ENCODE data around the gene VPS11. TPM values are rescaled to one million over a fixed set of nuclear protein-coding genes. Genes with fewer than 3 reads are reported as not detected.
"Not testable (repeated sequence)": the region's sequence is repeated elsewhere in the genome, so short reads cannot be mapped to it uniquely, and the experiment has no call there.

Gene VPS11
- total RNA-seq, 2 donors from 2014 or later, result 17.6 to 50.1 TPM

GRCh38 chr11:119101759-119102423, 34.3 kb downstream of the VPS11 start, which contains the start of gene DPAGT1:
Gene DPAGT1 (minus strand): TSS chr11:119101853. CDS start chr11:119101655, 198 bp downstream.
- peak; percentile 90 to 97 (median 94) for DNase-seq
- no peaks in the 10 kb centered on the region for H3K27me3 ChIP-seq
- H3K27ac ChIP-seq, result peak within 1 kb of the TSS; percentile 78 to 96 (median 92)
- peak; percentile 94 for ATAC-seq
- 0% methylated on average over 32 of the region's 32 CpGs for WGBS, 2 donors
- peaks cover 29% of the 10 kb centered on the region for H3K4me1 ChIP-seq
- intact Hi-C loops (cut with DNase I), result no loop called here
- peak within 1 kb of the TSS; percentile 65 to 79 for H3K4me3 ChIP-seq
- no peaks in the 10 kb centered on the region for H3K9me3 ChIP-seq
- TF ChIP-seq POLR2A (IDR thresholded peaks at IDR 0.05) (peak in 2 of 3 donors; percentile 59 to 66), CTCF (IDR thresholded peaks at IDR 0.05) (peak in 1 of 7 experiments; percentile 7)
- peaks cover 0 to 12% of the 10 kb centered on the region in 2 donors for H3K36me3 ChIP-seq (replicated peaks in 1 of 2; ENCODE audit: insufficient read depth in 1 of 2, low read depth in 2 of 2)

GRCh38 chr11:119103161-119103664, 35.6 kb downstream of the VPS11 start:
- intact Hi-C loops (cut with DNase I); H3K27me3 ChIP-seq; DNase-seq; ATAC-seq; H3K36me3 ChIP-seq (replicated peaks in 1 of 2; ENCODE audit: insufficient read depth in 1 of 2, low read depth in 2 of 2); H3K4me3 ChIP-seq; H3K9me3 ChIP-seq: not testable (repeated sequence)
- 85 to 91% methylated on average over 14 to 18 of the region's 18 CpGs for WGBS, 2 donors
- peaks cover 33% of the 10 kb centered on the region for H3K4me1 ChIP-seq
- H3K27ac ChIP-seq, result peak overlapping the region; percentile 85 to 96 (median 92)

- H3K27ac ChIP-seq, result no peak overlapping the region
- no peaks in the 10 kb centered on the region for H3K27me3 ChIP-seq
- no peaks in the 10 kb centered on the region for H3K9me3 ChIP-seq
- no peak overlapping the region for H3K4me3 ChIP-seq
- H3K4me1 ChIP-seq, result peaks cover 39% of the 10 kb centered on the region
- intact Hi-C loops (cut with DNase I), result no loop called here
- 52 to 58% methylated on average over 4 of the region's 4 CpGs for WGBS, 2 donors
- no peaks in the 10 kb centered on the region for H3K36me3 ChIP-seq (replicated peaks in 1 of 2; ENCODE audit: insufficient read depth in 1 of 2, low read depth in 2 of 2)
- DNase-seq (no peak), ATAC-seq (no peak)
- no peak for TF ChIP-seq POLR2A (IDR thresholded peaks at IDR 0.05)
- no peak for TF ChIP-seq CTCF (IDR thresholded peaks at IDR 0.05)
Observed at GRCh38 chr11:119103793-119104192, 36.2 kb downstream of the VPS11 start.

- ATAC-seq (peak; percentile 89), DNase-seq (peak; percentile 88 to 94 (median 91))
- peaks cover 0 to 6% of the 10 kb centered on the region in 2 donors for H3K36me3 ChIP-seq (replicated peaks in 1 of 2; ENCODE audit: insufficient read depth in 1 of 2, low read depth in 2 of 2)
- H3K4me1 ChIP-seq, result peaks cover 35% of the 10 kb centered on the region
- intact Hi-C loops (cut with DNase I), result no loop called here
- H3K9me3 ChIP-seq, result no peaks in the 10 kb centered on the region
- peak within 1 kb of the TSS; percentile 49 to 78 (median 74) for H3K27ac ChIP-seq
- peak within 1 kb of the TSS; percentile 84 to 97 for H3K4me3 ChIP-seq
- TF ChIP-seq CTCF (IDR thresholded peaks at IDR 0.05) (peak in 1 of 7 experiments; percentile 7), POLR2A (IDR thresholded peaks at IDR 0.05) (peak in 2 of 3 donors; percentile 41 to 54)
- WGBS, 2 donors, result 0 to 1% methylated on average over 20 to 43 of the region's 49 CpGs
- no peaks in the 10 kb centered on the region for H3K27me3 ChIP-seq
Observed at GRCh38 chr11:119106564-119107537, 39.2 kb downstream of the VPS11 start, which contains the start of gene C2CD2L. Gene C2CD2L (plus strand): TSS chr11:119107344. CDS start chr11:119107742, 398 bp downstream.
